ENCODE measurements around the gene SEZ6.

Gene SEZ6

GRCh38 chr17:28988475-28988874 lies 17.4 kb downstream of the SEZ6 start:
- Histone ChIP-seq H3K27me3 (ENCODE audit: control insufficient read depth in 1 of 2, insufficient read depth in 2 of 2, low read length in 2 of 2) (peaks cover 5 to 11% of the 10 kb centered on the region in 2 donors), H3K4me3 (ENCODE audit: low read length in 2 of 2) (no peak overlapping the region), H3K9ac (ENCODE audit: low read length in 2 of 2) (no peak overlapping the region)

GRCh38 chr17:28986714-28987655 lies 18.8 kb downstream of the SEZ6 start:
- H3K27me3 ChIP-seq (ENCODE audit: control insufficient read depth in 1 of 2, insufficient read depth in 2 of 2, low read length in 2 of 2): peaks cover 5 to 11% of the 10 kb centered on the region in 2 donors
- no peaks in the 10 kb centered on the region for H3K36me3 ChIP-seq (ENCODE audit: control insufficient read depth in 2 of 2, insufficient read depth in 2 of 2, low read length in 2 of 2)
- H3K9me3 ChIP-seq (ENCODE audit: control insufficient read depth in 2 of 2, low read length in 2 of 2): no peaks in the 10 kb centered on the region
- no peak overlapping the region for H3K9ac ChIP-seq (ENCODE audit: low read length in 2 of 2)
- H3K27ac ChIP-seq (ENCODE audit: low read length): no peak overlapping the region
- H3K4me1 ChIP-seq (ENCODE audit: control insufficient read depth, insufficient read depth, low read length): peaks cover 5% of the 10 kb centered on the region
- no peak overlapping the region for H3K4me3 ChIP-seq (ENCODE audit: low read length in 2 of 2)

More at GRCh38 chr17:28988475-28988874, 17.4 kb downstream of the SEZ6 start:
- Histone ChIP-seq H3K9me3 (ENCODE audit: control insufficient read depth in 2 of 2, low read length in 2 of 2) (no peaks in the 10 kb centered on the region), H3K4me1 (ENCODE audit: control insufficient read depth, insufficient read depth, low read length) (peaks cover 5% of the 10 kb centered on the region), H3K36me3 (ENCODE audit: control insufficient read depth in 2 of 2, insufficient read depth in 2 of 2, low read length in 2 of 2) (no peaks in the 10 kb centered on the region), H3K27ac (ENCODE audit: low read length) (no peak overlapping the region)

- H3K27ac ChIP-seq (ENCODE audit: low read length): no peak overlapping the region
- no peak overlapping the region for H3K4me3 ChIP-seq (ENCODE audit: low read length in 2 of 2)
- no peaks in the 10 kb centered on the region for H3K9me3 ChIP-seq (ENCODE audit: control insufficient read depth in 2 of 2, low read length in 2 of 2)
- H3K27me3 ChIP-seq (ENCODE audit: control insufficient read depth in 1 of 2, insufficient read depth in 2 of 2, low read length in 2 of 2): peaks cover 5 to 11% of the 10 kb centered on the region in 2 donors
- H3K4me1 ChIP-seq (ENCODE audit: control insufficient read depth, insufficient read depth, low read length): peaks cover 5% of the 10 kb centered on the region
- H3K36me3 ChIP-seq (ENCODE audit: control insufficient read depth in 2 of 2, insufficient read depth in 2 of 2, low read length in 2 of 2): no peaks in the 10 kb centered on the region
- no peak overlapping the region for H3K9ac ChIP-seq (ENCODE audit: low read length in 2 of 2)
These were observed 19.7 kb downstream of the SEZ6 start for GRCh38 chr17:28985950-28986713.

GRCh38 chr17:28983286-28984230 lies 22.3 kb downstream of the SEZ6 start:
- H3K27me3 ChIP-seq (ENCODE audit: control insufficient read depth in 1 of 2, insufficient read depth in 2 of 2, low read length in 2 of 2): peaks cover 5 to 11% of the 10 kb centered on the region in 2 donors
- H3K9me3 ChIP-seq (ENCODE audit: control insufficient read depth in 2 of 2, low read length in 2 of 2): no peaks in the 10 kb centered on the region
- H3K4me1 ChIP-seq (ENCODE audit: control insufficient read depth, insufficient read depth, low read length): peaks cover 5% of the 10 kb centered on the region
- no peaks in the 10 kb centered on the region for H3K36me3 ChIP-seq (ENCODE audit: control insufficient read depth in 2 of 2, insufficient read depth in 2 of 2, low read length in 2 of 2)
- H3K4me3 ChIP-seq (ENCODE audit: low read length in 2 of 2): no peak overlapping the region
- H3K27ac ChIP-seq (ENCODE audit: low read length): no peak overlapping the region
- H3K9ac ChIP-seq (ENCODE audit: low read length in 2 of 2): no peak overlapping the region

GRCh38 chr17:28982131-28982793 lies 23.6 kb downstream of the SEZ6 start:
- Histone ChIP-seq H3K27ac (ENCODE audit: low read length) (no peak overlapping the region), H3K9ac (ENCODE audit: low read length in 2 of 2) (no peak overlapping the region), H3K27me3 (ENCODE audit: control insufficient read depth in 1 of 2, insufficient read depth in 2 of 2, low read length in 2 of 2) (peaks cover 5 to 6% of the 10 kb centered on the region in 2 donors), H3K9me3 (ENCODE audit: control insufficient read depth in 2 of 2, low read length in 2 of 2) (no peaks in the 10 kb centered on the region), H3K36me3 (ENCODE audit: control insufficient read depth in 2 of 2, insufficient read depth in 2 of 2, low read length in 2 of 2) (no peaks in the 10 kb centered on the region), H3K4me3 (ENCODE audit: low read length in 2 of 2) (no peak overlapping the region), H3K4me1 (ENCODE audit: control insufficient read depth, insufficient read depth, low read length) (peaks cover 5% of the 10 kb centered on the region)

- Histone ChIP-seq H3K27me3 (ENCODE audit: control insufficient read depth in 1 of 2, insufficient read depth in 2 of 2, low read length in 2 of 2) (no peaks in the 10 kb centered on the region), H3K9ac (ENCODE audit: low read length in 2 of 2) (no peak overlapping the region), H3K4me1 (ENCODE audit: control insufficient read depth, insufficient read depth, low read length) (peaks cover 1% of the 10 kb centered on the region), H3K4me3 (ENCODE audit: low read length in 2 of 2) (no peak overlapping the region), H3K27ac (ENCODE audit: low read length) (no peak overlapping the region), H3K36me3 (ENCODE audit: control insufficient read depth in 2 of 2, insufficient read depth in 2 of 2, low read length in 2 of 2) (no peaks in the 10 kb centered on the region), H3K9me3 (ENCODE audit: control insufficient read depth in 2 of 2, low read length in 2 of 2) (no peaks in the 10 kb centered on the region)
These were observed 27.4 kb downstream of the SEZ6 start for GRCh38 chr17:28978356-28978964.

- Histone ChIP-seq H3K9ac (ENCODE audit: low read length in 2 of 2) (no peak overlapping the region), H3K27me3 (ENCODE audit: control insufficient read depth in 1 of 2, insufficient read depth in 2 of 2, low read length in 2 of 2) (no peaks in the 10 kb centered on the region), H3K9me3 (ENCODE audit: control insufficient read depth in 2 of 2, low read length in 2 of 2) (no peaks in the 10 kb centered on the region), H3K4me3 (ENCODE audit: low read length in 2 of 2) (no peak overlapping the region), H3K27ac (ENCODE audit: low read length) (no peak overlapping the region), H3K36me3 (ENCODE audit: control insufficient read depth in 2 of 2, insufficient read depth in 2 of 2, low read length in 2 of 2) (no peaks in the 10 kb centered on the region), H3K4me1 (ENCODE audit: control insufficient read depth, insufficient read depth, low read length) (peaks cover 6% of the 10 kb centered on the region)
These were observed 28.0 kb downstream of the SEZ6 start for GRCh38 chr17:28977659-28978355.

GRCh38 chr17:28975646-28976045 lies 30.2 kb downstream of the SEZ6 start:
- peaks cover 8% of the 10 kb centered on the region for H3K4me1 ChIP-seq (ENCODE audit: control insufficient read depth, insufficient read depth, low read length)
- no peak overlapping the region for H3K9ac ChIP-seq (ENCODE audit: low read length in 2 of 2)
- H3K27me3 ChIP-seq (ENCODE audit: control insufficient read depth in 1 of 2, insufficient read depth in 2 of 2, low read length in 2 of 2): no peaks in the 10 kb centered on the region
- no peaks in the 10 kb centered on the region for H3K36me3 ChIP-seq (ENCODE audit: control insufficient read depth in 2 of 2, insufficient read depth in 2 of 2, low read length in 2 of 2)
- H3K27ac ChIP-seq (ENCODE audit: low read length): no peak overlapping the region
- no peaks in the 10 kb centered on the region for H3K9me3 ChIP-seq (ENCODE audit: control insufficient read depth in 2 of 2, low read length in 2 of 2)
- no peak overlapping the region for H3K4me3 ChIP-seq (ENCODE audit: low read length in 2 of 2)

GRCh38 chr17:28975031-28975430 lies 30.8 kb downstream of the SEZ6 start:
- Histone ChIP-seq H3K4me1 (ENCODE audit: control insufficient read depth, insufficient read depth, low read length) (peaks cover 12% of the 10 kb centered on the region), H3K9me3 (ENCODE audit: control insufficient read depth in 2 of 2, low read length in 2 of 2) (no peaks in the 10 kb centered on the region), H3K9ac (ENCODE audit: low read length in 2 of 2) (no peak overlapping the region), H3K27ac (ENCODE audit: low read length) (no peak overlapping the region), H3K4me3 (ENCODE audit: low read length in 2 of 2) (no peak overlapping the region), H3K36me3 (ENCODE audit: control insufficient read depth in 2 of 2, insufficient read depth in 2 of 2, low read length in 2 of 2) (no peaks in the 10 kb centered on the region), H3K27me3 (ENCODE audit: control insufficient read depth in 1 of 2, insufficient read depth in 2 of 2, low read length in 2 of 2) (no peaks in the 10 kb centered on the region)

Measured in stomach smooth muscle (tissue), 2 donors.